Measurements from ENCODE around the gene PIEZO2.

Gene PIEZO2

GRCh38 chr18:10682368-10682714 lies 467.0 kb downstream of the PIEZO2 start:
- Histone ChIP-seq H3K27ac (replicated peaks) (no peak overlapping the region), H3K4me3 (replicated peaks; ENCODE audit: insufficient read depth, low read length) (no peak overlapping the region), H3K27me3 (ENCODE audit: insufficient read depth, poor library complexity, severe bottlenecking) (peaks cover 3% of the 10 kb centered on the region)
- DNase-seq (ENCODE audit: low read depth in 1 of 2, low spot score in 1 of 2): no peak
- TF ChIP-seq SPI1 (IDR thresholded peaks at IDR 0.05; ENCODE audit: borderline replicate concordance, low read depth) (no peak), POLR2AphosphoS5 (IDR thresholded peaks at IDR 0.05; ENCODE audit: low read depth) (no peak), GABPA (IDR thresholded peaks at IDR 0.05; ENCODE audit: low read depth) (no peak), REST (IDR thresholded peaks at IDR 0.05; ENCODE audit: insufficient replicate concordance, low read depth) (no peak), CTCF (IDR thresholded peaks at IDR 0.05; ENCODE audit: insufficient read depth, low read length) (no peak)

GRCh38 chr18:10681581-10682367 lies 467.6 kb downstream of the PIEZO2 start:
- Histone ChIP-seq H3K27me3 (ENCODE audit: insufficient read depth, poor library complexity, severe bottlenecking) (peaks cover 3% of the 10 kb centered on the region), H3K4me3 (replicated peaks; ENCODE audit: insufficient read depth, low read length) (no peak overlapping the region), H3K27ac (replicated peaks) (no peak overlapping the region)
- TF ChIP-seq REST (IDR thresholded peaks at IDR 0.05; ENCODE audit: insufficient replicate concordance, low read depth) (no peak), CTCF (IDR thresholded peaks at IDR 0.05; ENCODE audit: insufficient read depth, low read length) (no peak), SPI1 (IDR thresholded peaks at IDR 0.05; ENCODE audit: borderline replicate concordance, low read depth) (no peak), GABPA (IDR thresholded peaks at IDR 0.05; ENCODE audit: low read depth) (no peak), POLR2AphosphoS5 (IDR thresholded peaks at IDR 0.05; ENCODE audit: low read depth) (no peak)
- DNase-seq (ENCODE audit: low read depth in 1 of 2, low spot score in 1 of 2): no peak

GRCh38 chr18:10680271-10680596 lies 469.1 kb downstream of the PIEZO2 start:
- Histone ChIP-seq H3K27ac (replicated peaks) (no peak overlapping the region), H3K4me3 (replicated peaks; ENCODE audit: insufficient read depth, low read length) (no peak overlapping the region), H3K27me3 (ENCODE audit: insufficient read depth, poor library complexity, severe bottlenecking) (peaks cover 3% of the 10 kb centered on the region)
- no peak for DNase-seq (ENCODE audit: low read depth in 1 of 2, low spot score in 1 of 2)
- TF ChIP-seq GABPA (IDR thresholded peaks at IDR 0.05; ENCODE audit: low read depth): no peak
- no peak for TF ChIP-seq SPI1 (IDR thresholded peaks at IDR 0.05; ENCODE audit: borderline replicate concordance, low read depth)
- no peak for TF ChIP-seq CTCF (IDR thresholded peaks at IDR 0.05; ENCODE audit: insufficient read depth, low read length)
- no peak for TF ChIP-seq REST (IDR thresholded peaks at IDR 0.05; ENCODE audit: insufficient replicate concordance, low read depth)
- no peak for TF ChIP-seq POLR2AphosphoS5 (IDR thresholded peaks at IDR 0.05; ENCODE audit: low read depth)
